HepG2 (cell line): ENCODE measurements around the gene ITPR1. TPM values are rescaled to one million over a fixed set of nuclear protein-coding genes. Genes with fewer than 3 reads are reported as not detected.

ENCODE experiments used
- GABPB1 ChIP-seq: IDR thresholded peaks from 2 replicates; pipeline ENCODE4 v1.6.1; 2016; ENCODE audit warnings: mild to moderate bottlenecking, missing genetic modification reagents, moderate library complexity, missing compliant biosample characterization
- MEF2D ChIP-seq: sonication (generic); formaldehyde crosslinking; IDR thresholded peaks from 2 replicates; pipeline ENCODE4 v1.5.1; 2020; ENCODE audit warnings: mild to moderate bottlenecking, missing genetic modification reagents
- POLR2G ChIP-seq: fragments of 200-400 bp; formaldehyde crosslinking; IDR thresholded peaks from 2 replicates; pipeline ENCODE4 v1.6.1; 2018; ENCODE audit warnings: mild to moderate bottlenecking, low read depth, low read length, moderate library complexity
- RNF219 ChIP-seq: sonication (generic); formaldehyde crosslinking; IDR thresholded peaks from 2 replicates; pipeline ENCODE4 v1.5.0; 2020; ENCODE audit warnings: mild to moderate bottlenecking, missing genetic modification reagents
- SIN3B ChIP-seq: fragments of 150-350 bp; IDR thresholded peaks from 2 replicates; pipeline ENCODE4 v1.6.1; 2014; ENCODE audit warnings: low read length
- SKIL ChIP-seq: sonication (generic); formaldehyde crosslinking; IDR thresholded peaks from 2 replicates; pipeline ENCODE4 v1.8.0; 2022; ENCODE audit warnings: missing genetic modification reagents, mild to moderate bottlenecking, moderate library complexity, borderline replicate concordance
- polyA plus RNA-seq, 8 experiments: library from polyadenylated mRNA; depleted of rRNA in 3 of 8; stranded (reverse) in 7 of 8; unstranded in 1 of 8; fragments of >200 nt; fragmentation: Illumina TruSeq in 4 of 8; extraction: Trizol in 4 of 8; gene quantifications; 2 replicates each; pipeline versions ENCODE4 v1.2.1 to v1.2.3, GENCODE V29; 2011 to 2016; ENCODE audit warnings: low read depth in 4 of 8, missing spikeins in 1 of 8, mixed read lengths in 1 of 8; ENCODE audit not compliant: insufficient read depth in 1 of 8
- total RNA-seq, 5 experiments: library from RNA; depleted of rRNA; stranded (reverse); fragments of >200 nt; fragmentation: Illumina TruSeq; extraction: Trizol; gene quantifications; 2 replicates each; pipeline ENCODE4 v1.2.3, GENCODE V29; 2016; ENCODE audit warnings: low read depth in 1 of 5
- TF ChIP-seq, protein P1 (sequence below): sonication (generic); formaldehyde crosslinking; IDR thresholded peaks from 2 replicates; pipeline ENCODE4 v1.5.1; 2020; ENCODE audit warnings: mild to moderate bottlenecking, missing genetic modification reagents

Gene ITPR1
- total and polyA plus RNA-seq, 2 of the 13 experiments (the other 11 are each of a cell fraction or from before 2014, with no cell fraction given) = 10.0 to 11.4 TPM

DNA sequence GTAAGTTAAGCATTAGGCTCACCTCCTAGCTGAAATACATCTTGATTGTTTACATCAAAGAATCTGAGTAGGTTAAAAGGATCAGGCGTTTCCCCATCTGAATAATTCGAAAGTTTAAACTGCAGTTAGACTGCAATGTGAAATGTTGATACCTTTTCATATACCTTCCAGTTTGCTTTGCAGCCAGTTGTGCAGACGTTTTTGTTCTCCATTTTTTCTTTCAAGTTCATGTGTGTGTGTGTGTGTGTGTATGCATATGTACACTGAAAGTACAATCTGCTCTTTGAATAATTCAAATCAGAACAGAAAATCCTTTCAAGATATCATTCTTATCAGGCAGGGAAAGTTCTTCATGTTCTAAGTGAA lies 2.9 kb downstream of the ITPR1 start (continued):
- no peak for TF ChIP-seq RNF219 (CRISPR knock-in tag)
- TF ChIP-seq, protein P1, sequence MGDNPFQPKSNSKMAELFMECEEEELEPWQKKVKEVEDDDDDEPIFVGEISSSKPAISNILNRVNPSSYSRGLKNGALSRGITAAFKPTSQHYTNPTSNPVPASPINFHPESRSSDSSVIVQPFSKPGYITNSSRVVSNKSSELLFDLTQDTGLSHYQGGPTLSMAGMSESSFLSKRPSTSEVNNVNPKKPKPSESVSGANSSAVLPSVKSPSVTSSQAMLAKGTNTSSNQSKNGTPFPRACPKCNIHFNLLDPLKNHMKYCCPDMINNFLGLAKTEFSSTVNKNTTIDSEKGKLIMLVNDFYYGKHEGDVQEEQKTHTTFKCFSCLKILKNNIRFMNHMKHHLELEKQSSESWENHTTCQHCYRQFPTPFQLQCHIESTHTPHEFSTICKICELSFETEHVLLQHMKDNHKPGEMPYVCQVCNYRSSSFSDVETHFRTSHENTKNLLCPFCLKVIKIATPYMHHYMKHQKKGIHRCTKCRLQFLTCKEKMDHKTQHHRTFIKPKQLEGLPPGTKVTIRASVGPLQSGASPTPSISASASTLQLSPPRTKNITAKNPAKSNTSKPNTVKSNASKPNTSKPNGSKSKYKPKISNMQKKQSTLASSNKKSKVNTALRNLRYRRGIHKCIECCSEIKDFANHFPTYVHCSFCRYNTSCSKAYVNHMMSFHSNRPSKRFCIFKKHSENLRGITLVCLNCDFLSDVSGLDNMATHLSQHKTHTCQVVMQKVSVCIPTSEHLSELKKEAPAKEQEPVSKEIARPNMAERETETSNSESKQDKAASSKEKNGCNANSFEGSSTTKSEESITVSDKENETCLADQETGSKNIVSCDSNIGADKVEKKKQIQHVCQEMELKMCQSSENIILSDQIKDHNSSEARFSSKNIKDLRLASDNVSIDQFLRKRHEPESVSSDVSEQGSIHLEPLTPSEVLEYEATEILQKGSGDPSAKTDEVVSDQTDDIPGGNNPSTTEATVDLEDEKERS (CRISPR knock-in tag) = no peak
- TF ChIP-seq SKIL (CRISPR knock-in tag) = no peak
- no peak for TF ChIP-seq POLR2G
- TF ChIP-seq SIN3B = no peak
- TF ChIP-seq GABPB1 (CRISPR knock-in tag) = no peak
- TF ChIP-seq MEF2D (CRISPR knock-in tag) = no peak
- TF ChIP-seq, all 625 proteins: peak for 0
